Left ventricle myocardium inferior (tissue), 1 donor: ENCODE measurements around the gene PAPSS2. TPM values are rescaled to one million over a fixed set of nuclear protein-coding genes. Genes with fewer than 3 reads are reported as not detected.

Experiments used
- DNase-seq: peaks from one replicate; pipeline ENCODE4 v3.0.0-alpha.2; 2020
- H3K27ac ChIP-seq: fragments of 200-600 bp; replicated peaks from 2 replicates; pipeline ENCODE4 v1.8.0; 2021
- H3K27me3 ChIP-seq: fragments of 200-600 bp; 2 replicates; pipeline ENCODE4 v1.8.0; 2021; ENCODE audit warnings: low read depth
- H3K36me3 ChIP-seq: fragments of 200-600 bp; 2 replicates; pipeline ENCODE4 v1.8.0; 2021
- H3K4me1 ChIP-seq: fragments of 200-600 bp; 2 replicates; pipeline ENCODE4 v1.8.0; 2021
- H3K4me3 ChIP-seq: fragments of 200-600 bp; 2 replicates; pipeline ENCODE4 v1.8.0; 2021; ENCODE audit warnings: mild to moderate bottlenecking, moderate library complexity
- H3K9me3 ChIP-seq: fragments of 200-600 bp; replicated peaks from 2 replicates; pipeline ENCODE4 v1.8.0; 2021
- CTCF ChIP-seq: fragments of 200-600 bp; IDR thresholded peaks from 2 replicates; pipeline ENCODE4 v1.8.0; 2021; ENCODE audit warnings: antibody characterized with exemption, mild to moderate bottlenecking, borderline replicate concordance
- intact Hi-C: fragments of 100-400 bp; cut with micrococcal nuclease; formaldehyde crosslinking; loops from one replicate; pipeline ENCODE4 v1.11.0; 2022
- total RNA-seq: library from RNA; stranded (reverse); fragmentation: NEBNext Ultra II Directional; extraction: Animal tissue kit (Norgen Biotek cat#: 25700); gene quantifications from one replicate; pipeline ENCODE4 v1.2.1, GENCODE V29; 2021
- donor health status: DM: no; HTN: yes; CAD: no; lungs with severe emphysema.

The PAPSS2 gene
- total RNA-seq, 1 donor from 2014 or later, result 10.6 TPM

DNA sequence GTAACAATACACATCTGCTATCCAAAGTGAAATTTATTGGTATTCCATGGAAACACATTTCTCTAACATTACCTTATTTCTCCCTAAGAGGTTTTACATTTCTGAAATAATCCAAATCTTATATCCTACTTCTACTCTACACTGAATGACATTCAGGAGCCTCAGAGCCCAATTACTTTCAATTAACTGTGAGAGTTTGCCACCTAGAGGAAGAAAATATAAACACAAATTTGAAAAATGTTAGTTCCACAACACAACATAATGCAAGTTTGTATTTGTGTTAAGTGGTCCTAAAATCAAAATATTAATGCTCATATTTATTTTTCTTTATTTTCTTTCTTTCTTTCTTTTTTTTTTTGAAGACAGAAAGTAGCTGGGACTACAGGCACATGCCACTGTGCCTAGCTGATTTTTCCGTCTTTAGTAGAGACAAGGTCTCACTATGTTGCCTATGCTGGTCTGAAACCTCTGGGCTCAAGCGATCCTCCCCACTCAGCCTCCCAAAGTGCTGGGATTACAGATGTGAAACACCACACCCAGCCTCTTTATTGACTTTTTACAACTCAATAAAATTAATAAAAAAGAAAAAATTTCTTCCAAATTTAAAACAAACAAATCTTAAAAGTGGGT lies 112.3 kb downstream of the PAPSS2 start:
- Histone ChIP-seq H3K9me3 (no peaks in the 10 kb centered on the region), H3K36me3 (peaks cover 62% of the 10 kb centered on the region), H3K4me3 (no peak overlapping the region), H3K4me1 (peaks cover 3% of the 10 kb centered on the region), H3K27ac (no peak overlapping the region), H3K27me3 (no peaks in the 10 kb centered on the region)
- intact Hi-C loops, result no loop called here
- peak; percentile 66 for TF ChIP-seq CTCF
- no peak for DNase-seq

- DNase-seq, result no peak
- TF ChIP-seq CTCF, result no peak
- peaks cover 50% of the 10 kb centered on the region for H3K36me3 ChIP-seq
- peaks cover 3% of the 10 kb centered on the region for H3K4me1 ChIP-seq
- no peaks in the 10 kb centered on the region for H3K9me3 ChIP-seq
- no peaks in the 10 kb centered on the region for H3K27me3 ChIP-seq
- H3K4me3 ChIP-seq, result no peak overlapping the region
- intact Hi-C loops, result no loop called here
- H3K27ac ChIP-seq, result no peak overlapping the region
Observed at GRCh38 chr10:87775766-87776165, 116.1 kb downstream of the PAPSS2 start.

DNA sequence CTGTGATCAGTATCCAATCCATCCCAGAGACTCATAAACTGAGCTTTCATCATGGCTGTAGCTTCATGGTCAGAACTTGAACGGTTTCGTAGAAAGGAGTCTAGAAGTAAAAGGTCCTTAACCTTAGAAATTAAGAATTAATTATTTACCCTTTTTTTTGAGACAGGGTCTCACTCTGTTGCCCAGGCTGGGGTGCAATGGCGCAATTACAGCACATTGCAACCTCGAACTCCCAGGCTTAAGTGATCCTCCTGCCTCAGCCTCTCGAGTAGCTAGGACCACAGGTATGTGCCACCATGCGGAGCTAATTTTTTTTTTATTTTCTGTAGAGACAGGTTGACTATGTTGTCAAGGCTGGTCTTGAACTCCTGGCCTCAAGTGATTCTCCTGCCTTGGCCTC lies 116.7 kb downstream of the PAPSS2 start:
- peaks cover 54% of the 10 kb centered on the region for H3K36me3 ChIP-seq
- H3K27ac ChIP-seq, result no peak overlapping the region
- H3K4me1 ChIP-seq, result peaks cover 3% of the 10 kb centered on the region

GRCh38 chr10:87781545-87781944 lies 121.9 kb downstream of the PAPSS2 start:
- no peaks in the 10 kb centered on the region for H3K9me3 ChIP-seq
- intact Hi-C loops, result no loop called here
- DNase-seq, result no peak
- H3K4me3 ChIP-seq, result no peak overlapping the region
- peaks cover 55% of the 10 kb centered on the region for H3K36me3 ChIP-seq
- no peaks in the 10 kb centered on the region for H3K27me3 ChIP-seq
- H3K4me1 ChIP-seq, result no peaks in the 10 kb centered on the region
- TF ChIP-seq CTCF, result no peak
- no peak overlapping the region for H3K27ac ChIP-seq

More for the DNA sequence above, 116.7 kb downstream of the PAPSS2 start:
- TF ChIP-seq CTCF, result no peak
- Histone ChIP-seq H3K27me3 (no peaks in the 10 kb centered on the region), H3K4me3 (no peak overlapping the region), H3K9me3 (no peaks in the 10 kb centered on the region)
- intact Hi-C loops, result no loop called here
- no peak for DNase-seq

- Histone ChIP-seq H3K36me3 (peaks cover 66% of the 10 kb centered on the region), H3K4me1 (no peaks in the 10 kb centered on the region), H3K4me3 (no peak overlapping the region), H3K9me3 (no peaks in the 10 kb centered on the region), H3K27me3 (no peaks in the 10 kb centered on the region), H3K27ac (no peak overlapping the region)
- DNase-seq, result no peak
- intact Hi-C loops, result no loop called here
- no peak for TF ChIP-seq CTCF
Observed at GRCh38 chr10:87782721-87783120, 123.0 kb downstream of the PAPSS2 start.
